GM12864 (cell line): ENCODE measurements around the gene ARHGEF11.
"Not testable (repeated sequence)": the region's sequence is repeated elsewhere in the genome, so short reads cannot be mapped to it uniquely, and the experiment has no call there.

Source experiments
- DNase-seq: peaks from one replicate; pipeline ENCODE4 v3.0.0-alpha.2; 2011; ENCODE audit warnings: low read depth
- H3K4me3 ChIP-seq: 2 replicates; pipeline ENCODE4 v1.5.1; 2011; ENCODE audit warnings: mild to moderate bottlenecking, low read depth, low read length, control low read depth
- TF ChIP-seq, protein P1 (sequence below): IDR thresholded peaks from 2 replicates; pipeline ENCODE4 v1.5.1; 2011; ENCODE audit warnings: low read depth, mild to moderate bottlenecking, moderate library complexity, low read length, control low read depth, inconsistent platforms; ENCODE audit errors: missing control alignments

The ARHGEF11 gene

DNA sequence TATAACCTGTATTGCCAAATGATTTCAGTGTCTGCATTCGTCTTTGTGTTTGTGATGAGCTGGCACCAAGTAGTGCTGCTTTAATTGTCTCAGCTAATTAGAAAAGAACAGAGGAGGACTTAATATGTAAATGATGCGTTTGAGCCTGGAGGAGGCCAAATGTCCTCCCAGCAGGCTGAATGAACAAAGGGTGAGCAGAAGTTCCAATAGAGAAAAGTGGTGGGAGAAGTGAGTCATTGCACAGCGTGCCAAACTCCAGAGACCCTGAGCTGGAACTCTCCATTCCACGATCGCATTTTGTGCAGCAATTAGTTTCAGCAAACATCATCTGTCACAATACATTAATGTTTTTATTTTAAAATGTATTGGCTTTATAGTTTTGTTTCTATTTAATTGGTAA is 36.2 kb upstream of the ARHGEF11 start:
- DNase-seq = no peak
- no peak overlapping the region for H3K4me3 ChIP-seq
- TF ChIP-seq, protein P1, sequence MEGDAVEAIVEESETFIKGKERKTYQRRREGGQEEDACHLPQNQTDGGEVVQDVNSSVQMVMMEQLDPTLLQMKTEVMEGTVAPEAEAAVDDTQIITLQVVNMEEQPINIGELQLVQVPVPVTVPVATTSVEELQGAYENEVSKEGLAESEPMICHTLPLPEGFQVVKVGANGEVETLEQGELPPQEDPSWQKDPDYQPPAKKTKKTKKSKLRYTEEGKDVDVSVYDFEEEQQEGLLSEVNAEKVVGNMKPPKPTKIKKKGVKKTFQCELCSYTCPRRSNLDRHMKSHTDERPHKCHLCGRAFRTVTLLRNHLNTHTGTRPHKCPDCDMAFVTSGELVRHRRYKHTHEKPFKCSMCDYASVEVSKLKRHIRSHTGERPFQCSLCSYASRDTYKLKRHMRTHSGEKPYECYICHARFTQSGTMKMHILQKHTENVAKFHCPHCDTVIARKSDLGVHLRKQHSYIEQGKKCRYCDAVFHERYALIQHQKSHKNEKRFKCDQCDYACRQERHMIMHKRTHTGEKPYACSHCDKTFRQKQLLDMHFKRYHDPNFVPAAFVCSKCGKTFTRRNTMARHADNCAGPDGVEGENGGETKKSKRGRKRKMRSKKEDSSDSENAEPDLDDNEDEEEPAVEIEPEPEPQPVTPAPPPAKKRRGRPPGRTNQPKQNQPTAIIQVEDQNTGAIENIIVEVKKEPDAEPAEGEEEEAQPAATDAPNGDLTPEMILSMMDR = no peak

DNA sequence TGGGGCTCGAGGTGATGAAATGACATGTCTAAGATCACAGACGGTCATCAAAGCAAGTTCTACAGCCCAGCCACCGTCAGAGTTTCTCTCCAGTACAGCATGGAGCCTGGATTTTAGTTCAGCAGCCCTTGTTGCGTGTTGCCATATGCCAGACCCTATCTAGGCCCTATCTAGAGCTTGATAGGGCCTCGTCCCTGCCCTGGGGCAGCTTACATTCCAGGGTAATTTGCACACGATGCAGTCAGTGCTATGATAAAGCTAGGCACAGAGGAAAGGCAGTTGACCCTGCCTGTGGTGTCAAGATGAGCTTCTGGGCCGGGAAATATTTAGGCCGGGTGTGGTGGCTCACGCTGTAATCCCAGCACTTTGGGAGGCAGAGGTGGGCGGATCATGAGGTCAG is 35.2 kb upstream of the ARHGEF11 start:
- TF ChIP-seq, protein P1 = no peak

DNA sequence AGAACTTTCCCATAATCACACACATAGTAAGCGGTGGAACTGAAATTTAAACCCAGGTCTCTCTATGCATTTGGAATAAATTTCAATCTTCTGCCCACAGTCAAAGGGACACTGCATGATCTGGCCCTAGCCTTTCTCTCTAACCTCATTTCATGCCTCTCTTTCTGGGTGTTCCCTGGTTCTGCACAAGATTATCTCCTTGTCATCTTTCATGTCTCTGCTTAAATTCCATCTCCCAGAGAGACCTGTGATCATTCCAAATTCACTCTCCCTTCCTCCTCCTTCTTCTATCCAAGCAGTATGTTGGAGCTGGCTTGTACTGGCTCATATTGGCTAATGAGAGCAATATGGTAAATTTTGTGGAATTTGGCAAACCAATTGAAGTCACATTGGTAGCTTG is 31.9 kb upstream of the ARHGEF11 start:
- TF ChIP-seq, protein P1 = no peak
- no peak for DNase-seq
- H3K4me3 ChIP-seq = no peak overlapping the region

More for the DNA sequence above, 35.2 kb upstream of the ARHGEF11 start:
- H3K4me3 ChIP-seq = no peak overlapping the region
- DNase-seq = no peak

DNA sequence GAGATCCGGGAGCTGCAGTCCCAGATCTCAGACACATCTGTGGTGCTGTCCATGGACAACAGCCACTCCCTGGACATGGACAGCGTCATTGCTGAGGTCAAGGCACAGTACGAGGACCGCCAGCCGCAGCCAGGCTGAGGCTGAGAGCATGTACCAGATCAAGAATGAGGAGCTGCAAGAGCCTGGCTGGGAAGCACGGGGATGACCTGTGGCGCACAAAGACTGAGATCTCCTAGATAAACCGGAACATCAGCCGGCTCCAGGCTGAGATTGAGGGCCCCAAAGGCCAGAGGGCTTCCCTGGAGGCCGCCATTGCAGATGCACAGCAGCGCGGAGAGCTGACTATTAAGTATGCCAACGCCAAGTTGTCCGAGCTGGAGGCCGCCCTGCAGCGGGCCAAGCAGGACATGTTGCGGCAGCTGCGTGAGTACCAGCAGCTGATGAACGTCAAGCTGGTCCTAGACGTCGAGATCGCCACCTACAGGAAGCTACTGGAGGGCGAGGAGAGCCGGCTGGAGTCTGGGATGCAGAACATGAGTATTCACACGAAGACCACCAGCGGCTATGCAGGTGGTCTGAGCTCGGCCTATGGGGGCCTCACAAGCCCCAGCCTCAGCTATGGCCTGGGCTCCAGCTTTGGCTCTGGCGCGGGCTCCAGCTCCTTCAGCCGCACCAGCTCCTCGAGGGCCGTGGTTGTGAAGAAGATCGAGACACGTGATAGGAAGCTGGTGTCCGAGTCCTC is 28.6 kb upstream of the ARHGEF11 start:
- no peak overlapping the region for H3K4me3 ChIP-seq
- TF ChIP-seq, protein P1 = peak; percentile 62
- no peak for DNase-seq

DNA sequence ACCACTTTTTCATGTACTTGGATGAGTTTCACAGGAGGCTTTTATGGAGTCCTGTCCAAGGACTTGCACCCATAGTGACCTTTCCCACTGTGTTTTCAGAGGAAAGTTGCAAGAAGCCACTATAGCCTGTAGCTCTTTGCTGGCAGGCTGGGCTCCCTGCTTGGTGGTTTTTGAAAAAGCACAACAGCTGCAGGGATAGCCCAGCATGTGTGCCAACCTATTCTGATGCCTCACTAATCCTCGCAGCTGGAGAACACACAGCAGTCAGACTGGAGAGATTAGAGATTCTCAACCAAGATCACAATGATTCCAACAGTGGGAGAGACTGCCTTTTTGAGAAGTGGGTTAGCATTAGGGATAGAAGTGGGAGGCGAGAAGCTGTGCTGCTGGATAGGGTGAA is 24.1 kb upstream of the ARHGEF11 start:
- DNase-seq = no peak
- TF ChIP-seq, protein P1 = no peak
- H3K4me3 ChIP-seq = no peak overlapping the region

DNA sequence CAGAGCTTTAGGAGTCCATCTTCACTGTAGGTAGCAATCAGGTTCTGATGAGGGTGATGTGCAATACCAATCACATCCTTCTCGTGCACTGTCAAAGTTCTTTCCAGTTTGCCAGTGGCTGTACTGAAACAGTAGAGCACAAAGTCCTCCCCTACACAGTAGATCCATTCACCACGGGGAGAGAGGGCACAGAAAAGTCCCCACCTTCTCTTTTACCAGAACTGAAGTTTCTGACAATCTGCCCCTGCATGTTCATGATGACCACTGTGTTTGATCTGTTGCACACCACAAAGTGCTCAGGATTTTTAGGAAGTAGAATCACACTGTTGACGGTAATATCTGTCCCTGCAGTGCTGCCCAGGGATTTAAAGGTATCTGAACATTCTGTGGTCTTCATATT is 13.7 kb upstream of the ARHGEF11 start:
- DNase-seq, H3K4me3 ChIP-seq: not testable (repeated sequence)

DNA sequence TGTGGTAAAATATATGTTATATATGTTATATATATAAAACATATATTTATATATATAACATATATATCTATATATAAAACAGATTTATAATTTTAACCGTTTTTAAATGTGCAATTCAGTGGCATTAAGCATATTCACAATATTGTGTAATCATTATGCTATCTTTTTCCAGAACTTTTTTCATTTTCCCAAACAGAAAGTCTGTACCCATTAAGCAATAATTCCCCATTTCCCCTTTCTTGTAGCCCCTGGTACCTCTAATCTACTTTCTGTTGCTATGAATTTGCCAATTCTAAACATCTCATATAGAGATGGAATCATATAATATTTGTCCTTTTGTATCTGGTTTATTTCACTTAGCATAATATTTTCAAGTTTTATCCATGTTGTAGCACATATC is 10.7 kb upstream of the ARHGEF11 start:
- TF ChIP-seq, protein P1 = no peak
- no peak overlapping the region for H3K4me3 ChIP-seq
- DNase-seq = no peak

DNA sequence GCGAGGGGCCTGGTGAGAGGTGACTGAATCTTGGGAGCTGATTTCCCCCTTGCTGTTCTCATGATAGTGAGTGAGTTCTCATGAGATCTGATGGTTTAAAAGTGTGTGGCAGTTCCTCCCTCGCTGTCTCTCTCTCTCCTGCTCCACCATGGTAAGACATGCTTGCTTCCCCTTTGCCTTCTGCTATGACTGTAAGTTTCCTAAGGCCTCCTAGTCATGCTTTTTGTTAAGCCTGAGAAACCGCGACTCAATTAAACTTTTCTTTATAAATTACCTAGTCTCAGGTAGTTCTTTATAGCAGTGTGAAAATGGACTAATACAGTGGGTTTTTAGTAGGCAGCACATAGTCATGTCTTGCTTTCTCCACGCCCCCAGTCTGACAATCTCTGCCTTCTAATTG is 10.2 kb upstream of the ARHGEF11 start:
- not testable (repeated sequence) for H3K4me3 ChIP-seq, DNase-seq
